K562 (cell line): ENCODE measurements around the gene VWA8. TPM values are rescaled to one million over a fixed set of nuclear protein-coding genes. Genes with fewer than 3 reads are reported as not detected.

Experiments used
- ATAC-seq: fragments of 200-7000 bp; cut with Tn5 transposase; 3 replicates; pipeline ENCODE4 v1.9.1; 2020; ENCODE audit warnings: moderate library complexity
- BruUV-seq: library from RNA; stranded (reverse); fragments of 400-500 nt; replicated peaks from 2 replicates; lab custom pipeline; 2021; lab: Mats Ljungman, UMichigan
- CTCF ChIA-PET: fragments of 300-600 bp; formaldehyde crosslinking; extraction: SDS; loops from one replicate; lab custom pipeline; 2021; ENCODE audit warnings: low intra/inter-chr PET ratio; lab: Yijun Ruan, JAX
- POLR2A ChIA-PET: fragments of 300-600, 350-650 bp; sonication (Branson Sonifier 250); formaldehyde crosslinking; extraction: SDS; loops from one replicate; lab custom pipeline; 2021; ENCODE audit warnings: antibody characterized with exemption, inconsistent platforms; lab: Yijun Ruan, JAX
- DNase-seq, 4 experiments: peaks; one replicate each; pipeline versions ENCODE4 v3.0.0 to v3.0.0-alpha.2; 2011 to 2018; ENCODE audit warnings: low spot score in 3 of 4, mixed read lengths in 3 of 4; ENCODE audit errors: extremely low read depth in 1 of 4
- FAIRE-seq: peaks from 2 replicates; lab custom pipeline; 2011; peaks lifted over from hg19 to GRCh38; lab: Jason Lieb, UNC
- H2AFZ ChIP-seq: 2 replicates; pipeline ENCODE4 v1.6.0; 2011; ENCODE audit warnings: low read depth, low read length, control low read depth, inconsistent platforms
- H3K27ac ChIP-seq: fragments of 200-600 bp; 3 replicates; pipeline ENCODE4 v1.8.0; 2011; ENCODE audit warnings: low read depth, mild to moderate bottlenecking, control low read depth, inconsistent platforms, low read length, moderate library complexity, mixed read lengths; ENCODE audit errors: extremely low read depth
- H3K27me3 ChIP-seq, 2 experiments: fragments of 300-600 bp in 1 of 2; 2 replicates in 1 of 2; 3 replicates in 1 of 2; pipeline versions ENCODE4 v1.6.0 to v1.8.0; 2011; ENCODE audit warnings: inconsistent platforms in 2 of 2, low read length in 2 of 2, mild to moderate bottlenecking in 1 of 2, mixed read lengths in 1 of 2, moderate library complexity in 1 of 2; ENCODE audit not compliant: control insufficient read depth in 2 of 2, insufficient read depth in 2 of 2
- H3K36me3 ChIP-seq: fragments of 300-600 bp; 3 replicates; pipeline ENCODE4 v1.8.0; 2011; ENCODE audit warnings: mild to moderate bottlenecking, low read length, inconsistent platforms; ENCODE audit not compliant: control insufficient read depth, insufficient read depth
- H3K4me1 ChIP-seq, 2 experiments: fragments of 200-600 bp in 1 of 2; replicated peaks in 1 of 2; 2 replicates in 1 of 2; 3 replicates in 1 of 2; pipeline versions ENCODE4 v1.5.1 to v1.8.0; 2011; ENCODE audit warnings: inconsistent platforms in 2 of 2, low read length in 2 of 2, mild to moderate bottlenecking in 1 of 2, mixed read lengths in 1 of 2, moderate library complexity in 1 of 2; ENCODE audit not compliant: control insufficient read depth in 2 of 2, insufficient read depth in 2 of 2
- H3K4me2 ChIP-seq: 2 replicates; pipeline ENCODE4 v1.6.1; 2011; ENCODE audit warnings: low read length, control low read depth, inconsistent platforms, mixed read lengths; ENCODE audit not compliant: insufficient read depth
- H3K4me3 ChIP-seq: fragments of 200-600 bp; sonication (generic), shearing (Covaris generic); 2 replicates; pipeline ENCODE4 v1.5.1; 2016; ENCODE audit warnings: control low read depth, inconsistent platforms
- H3K79me2 ChIP-seq: fragments of 200-600 bp; 3 replicates; pipeline ENCODE4 v1.8.0; 2011; ENCODE audit warnings: low read length, inconsistent platforms; ENCODE audit not compliant: control insufficient read depth, insufficient read depth
- H3K9ac ChIP-seq, 2 experiments: 2 replicates each; pipeline versions ENCODE4 v1.6.0 to v1.6.1; 2011; ENCODE audit warnings: low read depth in 2 of 2, low read length in 2 of 2, control low read depth in 1 of 2, inconsistent platforms in 1 of 2, mild to moderate bottlenecking in 1 of 2, mixed read lengths in 1 of 2; ENCODE audit not compliant: insufficient read depth in 1 of 2
- H3K9me1 ChIP-seq: one replicate; pipeline ENCODE4 v1.6.0; 2011; ENCODE audit warnings: inconsistent platforms, mild to moderate bottlenecking, low read length, moderate library complexity; ENCODE audit not compliant: control insufficient read depth, insufficient read depth
- H3K9me3 ChIP-seq: replicated peaks from 2 replicates; pipeline ENCODE4 v1.5.1; 2011; ENCODE audit warnings: low read depth, low read length, inconsistent platforms; ENCODE audit not compliant: control insufficient read depth, insufficient read depth
- H4K20me1 ChIP-seq: replicated peaks from 2 replicates; pipeline ENCODE4 v1.6.1; 2011; ENCODE audit warnings: low read length, inconsistent platforms, mixed read lengths; ENCODE audit not compliant: control insufficient read depth, insufficient read depth
- JUNB ChIP-seq: fragments of 450-650 bp; formaldehyde crosslinking; conservative IDR thresholded peaks from 2 replicates; pipeline ENCODE4 v1.4.0; 2020; ENCODE audit warnings: mild to moderate bottlenecking
- in situ Hi-C: fragments of 300-500 bp; cut with MboI; formaldehyde crosslinking; loops from 4 replicates; pipeline ENCODE4 v1.15.0; 2018; ENCODE audit warnings: inconsistent platforms, mixed read lengths
- intact Hi-C: fragments of 100-400 bp; cut with micrococcal nuclease; formaldehyde crosslinking; loops from 2 replicates; pipeline ENCODE4 v1.14.2; 2022
- polyA plus RNA-seq, 8 experiments: library from polyadenylated mRNA; depleted of rRNA in 4 of 8; stranded (reverse) in 5 of 8; unstranded in 3 of 8; fragments of >200 nt; fragmentation: Nextera tagmentation in 2 of 8; fragmentation: Illumina TruSeq in 1 of 8; extraction: Ambion mirVana in 2 of 8; extraction: Trizol in 1 of 8; gene quantifications; 2 replicates each; pipeline versions ENCODE4 v1.2.1 to v1.2.3, GENCODE V29; 2011 to 2014; ENCODE audit warnings: inconsistent platforms in 1 of 8, missing spikeins in 1 of 8
- total RNA-seq, 7 experiments: library from RNA; depleted of rRNA in 6 of 7; stranded (reverse); fragments of >200 nt in 6 of 7; fragmentation: Illumina TruSeq in 2 of 7; extraction: Trizol in 2 of 7; gene quantifications; 2 replicates each; pipeline versions ENCODE4 v1.2.1 to v1.2.3, GENCODE V29; 2011 to 2021; ENCODE audit warnings: low replicate concordance in 1 of 7
- TF ChIP-seq, protein P1 (sequence below): fragments of 450-650 bp; IDR thresholded peaks from 2 replicates; pipeline ENCODE4 v1.6.1; 2017; ENCODE audit warnings: antibody characterized with exemption
- TF ChIP-seq, protein P2 (sequence below), 2 experiments: fragments of 450-650 bp in 1 of 2; sonication (generic) in 1 of 2; formaldehyde crosslinking in 1 of 2; IDR thresholded peaks in 1 of 2; conservative IDR thresholded peaks in 1 of 2; 2 replicates each; pipeline versions ENCODE4 v1.6.1 to v1.8.1; 2016 to 2023; ENCODE audit warnings: mild to moderate bottlenecking in 2 of 2, moderate library complexity in 2 of 2, inconsistent platforms in 1 of 2, missing genetic modification reagents in 1 of 2

Gene VWA8
- total and polyA plus RNA-seq, 9 of the 15 experiments (the other 6 are each of a cell fraction or from before 2014, with no cell fraction given): 2.1 to 18.5 (median 13.3) TPM

- TF ChIP-seq, protein P1, sequence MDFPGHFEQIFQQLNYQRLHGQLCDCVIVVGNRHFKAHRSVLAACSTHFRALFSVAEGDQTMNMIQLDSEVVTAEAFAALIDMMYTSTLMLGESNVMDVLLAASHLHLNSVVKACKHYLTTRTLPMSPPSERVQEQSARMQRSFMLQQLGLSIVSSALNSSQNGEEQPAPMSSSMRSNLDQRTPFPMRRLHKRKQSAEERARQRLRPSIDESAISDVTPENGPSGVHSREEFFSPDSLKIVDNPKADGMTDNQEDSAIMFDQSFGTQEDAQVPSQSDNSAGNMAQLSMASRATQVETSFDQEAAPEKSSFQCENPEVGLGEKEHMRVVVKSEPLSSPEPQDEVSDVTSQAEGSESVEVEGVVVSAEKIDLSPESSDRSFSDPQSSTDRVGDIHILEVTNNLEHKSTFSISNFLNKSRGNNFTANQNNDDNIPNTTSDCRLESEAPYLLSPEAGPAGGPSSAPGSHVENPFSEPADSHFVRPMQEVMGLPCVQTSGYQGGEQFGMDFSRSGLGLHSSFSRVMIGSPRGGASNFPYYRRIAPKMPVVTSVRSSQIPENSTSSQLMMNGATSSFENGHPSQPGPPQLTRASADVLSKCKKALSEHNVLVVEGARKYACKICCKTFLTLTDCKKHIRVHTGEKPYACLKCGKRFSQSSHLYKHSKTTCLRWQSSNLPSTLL: no peak
- no peak for TF ChIP-seq JUNB (CRISPR knock-in tag)
Measured at GRCh38 chr13:41823476-41823875, 137.4 kb downstream of the VWA8 start (continued).

DNA sequence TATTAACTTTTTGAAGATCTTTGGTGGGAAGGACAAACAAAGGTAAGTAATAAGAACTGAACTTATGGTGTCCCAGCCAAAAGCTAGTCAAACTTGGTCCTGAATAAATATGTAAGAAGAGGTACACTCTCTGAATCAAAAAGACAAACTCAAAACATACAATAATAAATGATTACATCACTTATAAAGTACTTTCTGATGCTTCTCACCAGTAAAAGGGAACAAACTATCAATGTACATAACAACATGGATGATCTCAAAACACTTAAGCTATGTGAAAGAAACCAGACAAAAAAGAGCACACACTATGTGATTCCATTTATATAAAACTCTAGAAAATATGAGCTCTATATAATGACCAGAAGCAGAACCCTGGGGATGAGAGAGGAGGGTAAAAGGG, 138.3 kb downstream of the VWA8 start:
- no peaks in the 10 kb centered on the region for H3K9me3 ChIP-seq
- H3K4me2 ChIP-seq: no peak overlapping the region
- DNase-seq (no peak), FAIRE-seq (no peak), ATAC-seq (no peak)
- no peaks in the 10 kb centered on the region for H3K79me2 ChIP-seq
- no TSS peak for BruUV-seq
- intact Hi-C loops: no loop called here
- no peak overlapping the region for H3K27ac ChIP-seq
- H3K4me3 ChIP-seq: no peak overlapping the region
- H2AFZ ChIP-seq: no peak overlapping the region
- in situ Hi-C loops: no loop called here
- no peaks in the 10 kb centered on the region for H3K27me3 ChIP-seq
- ChIA-PET POLR2A (interaction anchor here (1.0 kb wide), 1 partner anchor 9 kb away, joined by 3 read pairs; no protein-coding TSS in a partner anchor), CTCF (no interaction called here)
- TF ChIP-seq, protein P2, sequence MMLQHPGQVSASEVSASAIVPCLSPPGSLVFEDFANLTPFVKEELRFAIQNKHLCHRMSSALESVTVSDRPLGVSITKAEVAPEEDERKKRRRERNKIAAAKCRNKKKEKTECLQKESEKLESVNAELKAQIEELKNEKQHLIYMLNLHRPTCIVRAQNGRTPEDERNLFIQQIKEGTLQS (IDR thresholded peaks at IDR 0.05): no peak
- TF ChIP-seq, protein P2 (CRISPR knock-in tag; conservative IDR thresholded peaks at IDR 0.05): no peak
- no peaks in the 10 kb centered on the region; a peak in 1 of 5 replicates for H3K4me1 ChIP-seq
- H3K9me1 ChIP-seq: peaks cover 2% of the 10 kb centered on the region
- H4K20me1 ChIP-seq: no peaks in the 10 kb centered on the region
- peaks cover 24% of the 10 kb centered on the region; the same call in 1 of the 3 replicates for H3K36me3 ChIP-seq
- no peak overlapping the region for H3K9ac ChIP-seq
